Ectodermal cell (in vitro differentiated cells): ENCODE results near the gene LHX3.
"Not testable (repeated sequence)": the region's sequence is repeated elsewhere in the genome, so short reads cannot be mapped to it uniquely, and the experiment has no call there.

Source experiments
- H3K27ac ChIP-seq: 2 replicates; pipeline ENCODE4 v1.7.0; 2013; ENCODE audit warnings: mild to moderate bottlenecking, low read depth, low read length; ENCODE audit not compliant: insufficient read depth, poor library complexity, severe bottlenecking
- H3K27me3 ChIP-seq: 2 replicates; pipeline ENCODE4 v1.7.0; 2013; ENCODE audit warnings: mild to moderate bottlenecking, low read length; ENCODE audit not compliant: insufficient read depth, control insufficient read depth, poor library complexity, severe bottlenecking
- H3K36me3 ChIP-seq: one replicate; pipeline ENCODE4 v1.7.0; 2013; ENCODE audit warnings: low read length; ENCODE audit not compliant: control insufficient read depth, insufficient read depth
- H3K4me1 ChIP-seq: one replicate; pipeline ENCODE4 v1.7.0; 2013; ENCODE audit warnings: low read length; ENCODE audit not compliant: control insufficient read depth, insufficient read depth
- H3K4me3 ChIP-seq: 2 replicates; pipeline ENCODE4 v1.7.0; 2013; ENCODE audit warnings: low read depth, low read length, control low read depth; ENCODE audit not compliant: insufficient read depth
- H3K9me3 ChIP-seq: 2 replicates; pipeline ENCODE4 v1.7.0; 2013; ENCODE audit warnings: mild to moderate bottlenecking, low read length, moderate library complexity; ENCODE audit not compliant: control insufficient read depth
- WGBS, 2 experiments: methylation state at CpG; one replicate each; pipeline ENCODE4 v1.1.7; 2013; ENCODE audit warnings: missing lambda C conversion rate in 2 of 2; 5-methylcytosine and 5-hydroxymethylcytosine counted together

The LHX3 gene

DNA sequence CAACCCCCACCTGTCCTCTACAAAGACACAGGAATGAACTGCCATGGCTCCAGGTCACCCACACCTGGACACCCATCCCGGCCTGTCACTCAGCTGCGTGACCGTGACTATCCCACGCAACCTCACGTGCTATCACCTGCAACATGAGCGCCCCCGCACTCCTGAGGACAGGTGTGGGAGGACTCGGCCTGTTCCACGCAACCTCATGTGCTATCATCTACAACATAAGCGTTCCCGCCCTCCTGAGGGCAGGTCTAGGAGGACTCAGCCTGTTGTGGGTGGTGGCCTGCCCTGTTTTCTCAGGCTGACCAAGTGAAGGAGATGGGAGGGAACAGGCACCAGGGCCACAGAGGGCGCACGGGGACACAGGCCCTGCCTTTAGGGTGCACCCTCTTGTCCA lies 36.6 kb upstream of the LHX3 start:
- H3K9me3 ChIP-seq, result no peaks in the 10 kb centered on the region
- H3K27ac ChIP-seq, result no peak overlapping the region
- no peak overlapping the region for H3K4me3 ChIP-seq
- H3K36me3 ChIP-seq, result no peaks in the 10 kb centered on the region
- no peaks in the 10 kb centered on the region for H3K27me3 ChIP-seq
- 96 to 98% methylated on average over 13 of the region's 13 CpGs for WGBS, 2 experiments
- peaks cover 14% of the 10 kb centered on the region for H3K4me1 ChIP-seq

DNA sequence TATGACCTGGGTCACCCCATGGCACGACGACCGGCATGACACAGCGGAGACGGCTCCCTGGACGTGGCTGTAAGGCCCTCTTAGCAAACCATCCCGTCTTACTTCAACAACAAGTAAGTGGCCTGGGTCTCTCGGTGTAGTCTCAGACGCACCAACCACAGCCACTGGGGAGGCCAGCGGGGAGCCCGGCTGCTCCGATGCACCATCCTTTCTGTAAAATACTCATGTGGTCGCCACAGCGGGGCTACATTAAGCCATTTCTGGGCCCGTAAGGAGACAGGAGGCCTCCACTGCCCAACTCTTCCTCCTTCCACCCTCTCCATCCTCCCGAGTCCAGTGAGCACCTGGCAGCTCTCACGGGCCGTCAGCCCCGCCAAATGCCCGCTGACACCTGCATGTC lies 36.0 kb upstream of the LHX3 start:
- Histone ChIP-seq H3K27ac (no peak overlapping the region), H3K9me3 (no peaks in the 10 kb centered on the region), H3K27me3 (no peaks in the 10 kb centered on the region), H3K36me3 (no peaks in the 10 kb centered on the region), H3K4me3 (no peak overlapping the region), H3K4me1 (peaks cover 14% of the 10 kb centered on the region)
- 93 to 94% methylated on average over 20 of the region's 20 CpGs for WGBS, 2 experiments

DNA sequence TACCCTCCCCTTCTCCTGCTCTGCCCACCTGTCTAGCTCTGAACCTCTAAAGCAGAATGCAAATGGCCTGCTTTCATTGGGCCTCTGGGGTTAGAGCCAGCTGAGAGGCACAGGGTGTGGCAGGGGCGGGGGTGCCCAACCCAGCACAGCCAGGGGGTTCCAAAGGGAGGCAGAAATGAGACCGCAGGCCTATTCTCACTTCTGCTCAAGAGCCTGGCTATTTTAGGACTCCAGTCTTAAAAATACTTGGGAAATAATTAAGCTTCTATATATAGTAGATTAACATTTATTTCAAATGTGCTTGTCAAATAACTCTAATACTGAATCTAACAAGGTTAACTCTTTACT lies 35.0 kb upstream of the LHX3 start:
- Histone ChIP-seq H3K4me3 (no peak overlapping the region), H3K27ac (no peak overlapping the region), H3K9me3 (no peaks in the 10 kb centered on the region), H3K27me3 (no peaks in the 10 kb centered on the region), H3K36me3 (no peaks in the 10 kb centered on the region), H3K4me1 (peaks cover 14% of the 10 kb centered on the region)
- 89 to 94% methylated on average over 1 to 2 of the region's 2 CpGs for WGBS, 2 experiments

DNA sequence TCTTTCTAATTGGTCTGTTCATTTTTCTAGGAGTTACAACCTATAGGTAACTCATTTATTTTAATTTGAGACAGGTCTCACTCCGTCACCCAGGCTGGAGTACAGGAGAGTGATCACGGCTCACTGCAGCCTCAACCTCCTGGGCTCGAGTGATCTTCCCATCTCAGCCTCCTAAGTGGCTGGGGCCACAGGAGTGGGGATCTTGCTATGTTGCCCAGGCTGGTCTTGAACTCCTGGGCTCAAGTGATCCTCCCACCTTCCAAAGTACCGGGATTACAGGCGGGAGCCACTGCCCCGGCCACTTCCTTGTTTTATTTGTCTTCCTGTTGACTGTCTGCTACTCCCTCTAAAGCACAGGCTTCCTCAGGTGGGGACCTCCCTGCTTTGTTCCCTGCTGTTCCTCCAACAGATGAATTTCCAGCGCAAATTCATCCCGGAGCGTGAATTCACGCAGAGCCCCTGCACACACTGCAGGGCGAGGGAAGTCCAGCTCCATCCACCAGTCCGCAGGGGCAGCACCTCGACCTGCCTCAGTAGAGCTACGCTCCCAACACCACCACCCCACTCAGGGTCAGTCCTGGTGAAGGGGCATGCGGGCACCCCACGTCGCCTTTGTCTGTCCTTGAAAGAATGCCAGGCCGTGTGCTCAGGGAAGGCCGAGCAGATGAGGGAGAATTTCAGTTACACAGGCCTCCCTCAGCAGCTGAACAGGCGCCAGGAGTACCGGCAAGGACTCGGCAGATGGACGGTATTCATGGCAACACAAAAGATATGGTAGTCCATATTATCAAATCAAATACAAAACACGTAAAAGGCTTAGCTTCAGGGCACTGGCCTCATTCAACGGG lies 34.4 kb upstream of the LHX3 start:
- Histone ChIP-seq H3K27ac (no peak overlapping the region), H3K4me1 (peaks cover 12% of the 10 kb centered on the region), H3K4me3 (no peak overlapping the region), H3K36me3 (no peaks in the 10 kb centered on the region), H3K27me3 (no peaks in the 10 kb centered on the region), H3K9me3 (no peaks in the 10 kb centered on the region)
- WGBS, 2 experiments, result 90 to 91% methylated on average over 25 of the region's 25 CpGs

DNA sequence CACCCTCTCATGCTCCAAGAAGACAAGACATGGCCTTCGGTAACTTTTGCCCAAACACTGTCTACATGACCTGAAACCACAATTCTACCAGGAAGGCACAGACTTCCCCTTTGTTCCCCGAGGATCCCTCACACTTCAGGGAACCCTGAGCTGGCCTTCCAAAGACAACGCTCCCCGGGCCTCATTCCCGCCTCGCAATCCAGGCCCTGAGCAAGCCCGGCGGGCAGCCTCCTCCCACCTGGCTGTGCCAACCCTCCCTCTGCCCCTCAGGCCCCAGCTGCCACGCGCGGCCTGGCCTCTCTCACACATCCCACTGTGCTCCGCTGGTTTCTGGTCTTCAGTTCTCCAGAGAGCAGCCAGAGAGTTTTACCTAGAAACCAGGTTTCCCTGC lies 33.4 kb upstream of the LHX3 start:
- H3K36me3 ChIP-seq, result no peaks in the 10 kb centered on the region
- no peaks in the 10 kb centered on the region for H3K27me3 ChIP-seq
- WGBS, 2 experiments, result 89% methylated on average over 12 of the region's 12 CpGs
- no peaks in the 10 kb centered on the region for H3K9me3 ChIP-seq
- H3K4me3 ChIP-seq, result no peak overlapping the region
- no peak overlapping the region for H3K27ac ChIP-seq
- peaks cover 2% of the 10 kb centered on the region for H3K4me1 ChIP-seq

DNA sequence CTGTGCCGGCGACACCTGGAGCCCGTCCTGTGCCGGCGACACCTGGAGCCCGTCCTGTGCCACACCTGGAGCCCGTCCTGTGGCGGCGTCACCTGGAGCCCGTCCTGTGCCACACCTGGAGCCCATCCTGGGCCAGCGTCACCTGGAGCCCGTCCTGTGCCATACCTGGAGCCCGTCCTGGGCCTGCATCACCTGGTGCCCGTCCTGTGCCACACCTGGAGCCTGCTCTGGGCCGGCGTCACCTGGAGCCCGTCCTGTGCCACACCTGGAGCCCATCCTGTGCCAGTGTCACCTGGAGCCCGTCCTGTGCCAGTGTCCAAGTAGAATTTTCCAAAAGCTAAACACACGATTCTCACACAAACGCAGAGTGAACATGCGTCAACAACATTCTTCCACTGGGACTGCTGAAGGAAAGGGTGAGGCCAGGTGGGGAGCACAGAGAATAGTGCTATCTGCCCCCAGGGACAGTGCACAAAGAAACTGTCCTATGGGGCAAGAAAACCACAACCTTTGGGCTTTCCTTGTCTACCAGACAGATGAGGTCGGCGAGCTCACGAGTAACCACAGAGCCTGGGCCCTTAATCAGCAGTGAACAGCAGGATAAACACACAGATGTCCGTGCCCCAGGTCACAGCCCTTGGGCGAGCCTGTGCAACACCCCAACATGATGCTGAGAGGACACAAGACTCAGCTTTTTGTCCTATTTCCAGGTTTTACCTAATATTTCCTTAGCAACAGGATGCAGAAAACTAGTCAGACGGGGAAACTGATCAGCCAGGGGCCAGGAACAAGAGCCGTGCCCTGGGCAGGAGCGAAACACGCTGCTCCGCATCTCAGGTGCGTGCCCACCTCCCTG lies 32.8 kb upstream of the LHX3 start:
- 95% methylated on average over 32 of the region's 32 CpGs for WGBS, 2 experiments
- H3K27me3 ChIP-seq, result no peaks in the 10 kb centered on the region
- H3K36me3 ChIP-seq, result no peaks in the 10 kb centered on the region
- no peak overlapping the region for H3K27ac ChIP-seq
- no peak overlapping the region for H3K4me3 ChIP-seq
- no peaks in the 10 kb centered on the region for H3K4me1 ChIP-seq
- H3K9me3 ChIP-seq, result no peaks in the 10 kb centered on the region

DNA sequence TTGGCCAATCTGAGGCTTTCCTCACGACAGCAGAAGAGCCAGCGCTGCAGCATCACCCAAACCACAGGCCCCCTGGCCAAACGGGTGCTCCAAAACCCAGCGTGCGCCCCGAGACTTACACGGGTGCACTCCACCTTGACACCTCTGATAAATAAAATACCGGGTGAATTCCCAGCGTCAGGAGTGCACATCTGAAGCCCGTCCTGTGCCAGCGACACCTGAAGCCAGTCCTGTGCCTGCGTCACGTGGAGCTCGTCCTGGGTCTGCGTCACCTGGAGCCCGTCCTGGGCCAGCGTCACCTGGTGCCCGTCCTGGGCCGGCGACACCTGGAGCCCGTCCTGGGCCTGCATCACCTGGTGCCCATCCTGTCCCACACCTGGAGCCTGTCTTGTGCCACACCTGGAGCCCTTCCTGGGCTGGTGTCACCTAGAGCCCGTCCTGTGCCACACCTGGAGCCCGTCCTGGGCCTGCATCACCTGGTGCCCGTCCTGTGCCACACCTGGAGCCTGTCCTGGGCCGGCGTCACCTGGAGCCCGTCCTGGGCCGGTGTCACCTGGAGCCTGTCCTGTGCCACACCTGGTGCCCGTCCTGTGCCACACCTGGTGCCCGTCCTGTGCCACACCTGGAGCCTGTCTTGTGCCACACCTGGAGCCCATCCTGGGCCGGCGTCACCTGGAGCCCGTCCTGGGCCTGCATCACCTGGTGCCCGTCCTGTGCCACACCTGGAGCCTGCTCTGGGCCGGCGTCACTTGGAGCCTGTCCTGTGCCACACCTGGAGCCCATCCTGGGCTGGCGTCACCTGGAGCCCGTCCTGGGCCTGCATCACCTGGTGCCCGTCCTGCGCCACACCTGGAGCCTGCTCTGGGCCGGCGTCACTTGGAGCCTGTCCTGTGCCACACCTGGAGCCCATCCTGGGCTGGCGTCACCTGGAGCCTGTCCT lies 31.8 kb upstream of the LHX3 start:
- H3K4me1 ChIP-seq, H3K4me3 ChIP-seq, H3K36me3 ChIP-seq, H3K27ac ChIP-seq, H3K27me3 ChIP-seq, H3K9me3 ChIP-seq: not testable (repeated sequence)
- 95 to 96% methylated on average over 43 of the region's 43 CpGs for WGBS, 2 experiments

DNA sequence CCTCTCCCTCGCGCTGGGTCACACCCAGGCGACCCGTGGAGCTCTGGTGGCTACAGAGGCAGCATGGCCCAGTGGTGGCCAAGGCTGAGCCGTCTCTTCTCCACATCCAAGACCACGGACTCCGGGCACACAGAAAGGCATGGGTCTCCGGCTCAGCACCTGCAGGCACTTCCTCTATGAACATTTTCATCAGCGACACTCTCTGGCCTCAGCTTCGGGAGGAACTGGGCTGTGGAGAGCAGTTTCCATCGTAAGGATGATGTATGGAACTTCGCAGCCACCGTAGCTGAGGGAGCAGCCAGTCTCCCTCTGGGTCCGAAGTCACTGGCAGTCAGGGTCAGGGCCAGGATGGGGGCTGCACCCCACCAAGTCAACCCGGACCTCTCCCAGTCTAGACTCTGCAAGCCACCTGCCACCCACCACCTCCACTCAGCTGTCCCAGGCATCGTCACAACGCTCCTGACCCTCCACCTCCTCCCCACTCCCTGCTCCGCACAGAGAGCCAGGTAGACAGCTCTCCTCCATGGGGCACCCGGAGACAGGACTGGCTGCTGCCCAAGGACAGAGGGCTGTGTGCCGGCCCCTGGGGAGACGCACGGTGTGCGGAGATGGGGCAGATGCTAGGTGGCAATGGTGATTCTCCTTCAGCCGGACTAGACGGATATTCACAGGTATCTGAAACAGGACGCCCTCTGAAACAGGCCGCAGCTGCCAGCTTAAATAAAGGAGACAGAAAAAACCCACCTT lies 31.0 kb upstream of the LHX3 start:
- no peaks in the 10 kb centered on the region for H3K9me3 ChIP-seq
- H3K27me3 ChIP-seq, result no peaks in the 10 kb centered on the region
- H3K36me3 ChIP-seq, result no peaks in the 10 kb centered on the region
- no peak overlapping the region for H3K4me3 ChIP-seq
- H3K4me1 ChIP-seq, result no peaks in the 10 kb centered on the region
- no peak overlapping the region for H3K27ac ChIP-seq
- 93 to 95% methylated on average over 27 of the region's 27 CpGs for WGBS, 2 experiments

DNA sequence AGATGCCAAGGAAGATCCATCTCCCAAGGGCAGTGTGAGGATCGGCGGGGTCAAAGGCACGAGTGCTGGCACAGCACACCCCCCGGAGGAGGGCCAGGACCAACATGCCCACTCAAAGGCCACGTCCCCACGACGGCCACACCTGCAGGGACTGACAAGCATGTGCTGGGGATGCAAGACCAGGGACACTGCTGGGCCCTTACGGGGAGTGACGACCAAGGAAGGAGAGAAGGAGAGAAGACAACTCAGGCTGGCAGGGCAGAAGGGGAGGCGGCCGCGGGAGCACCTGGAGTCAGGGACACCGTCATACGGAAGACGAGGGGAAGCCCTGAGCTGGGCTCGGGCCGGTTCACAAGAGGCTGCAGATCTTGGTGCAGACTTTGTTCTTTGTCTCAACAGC lies 30.2 kb upstream of the LHX3 start:
- Histone ChIP-seq H3K4me3 (no peak overlapping the region), H3K36me3 (no peaks in the 10 kb centered on the region), H3K27me3 (no peaks in the 10 kb centered on the region), H3K27ac (no peak overlapping the region), H3K9me3 (no peaks in the 10 kb centered on the region), H3K4me1 (no peaks in the 10 kb centered on the region)
- WGBS, 2 experiments, result 95 to 97% methylated on average over 17 of the region's 17 CpGs
